WTC11 (cell line): ENCODE measurements around the gene IFFO2.

ENCODE experiments used
- E2F4 ChIP-seq: sonication (generic); formaldehyde crosslinking; IDR thresholded peaks from 2 replicates; pipeline ENCODE4 v1.8.1; 2022; ENCODE audit warnings: low read depth, mild to moderate bottlenecking, moderate library complexity, missing genetic modification reagents, borderline replicate concordance
- ELF4 ChIP-seq: sonication (generic); formaldehyde crosslinking; IDR thresholded peaks from 2 replicates; pipeline ENCODE4 v1.8.1; 2022; ENCODE audit warnings: low read depth, mild to moderate bottlenecking, moderate library complexity, missing genetic modification reagents
- JUN ChIP-seq: sonication (generic); formaldehyde crosslinking; IDR thresholded peaks from 2 replicates; pipeline ENCODE4 v1.8.0; 2023; ENCODE audit warnings: mild to moderate bottlenecking, missing genetic modification reagents
- RORB ChIP-seq: fragments of 250-450 bp; sonication (Bioruptor Pico); IDR thresholded peaks from 2 replicates; pipeline ENCODE4 v1.9.0; 2021; ENCODE audit warnings: mild to moderate bottlenecking
- STAT6 ChIP-seq: sonication (generic); formaldehyde crosslinking; conservative IDR thresholded peaks from 2 replicates; pipeline ENCODE4 v1.8.1; 2023; ENCODE audit warnings: mild to moderate bottlenecking, low read depth, missing genetic modification reagents, moderate library complexity
- TCF7 ChIP-seq: sonication (generic); formaldehyde crosslinking; IDR thresholded peaks from 2 replicates; pipeline ENCODE4 v1.8.0; 2022; ENCODE audit warnings: mild to moderate bottlenecking, low read depth, missing genetic modification reagents, moderate library complexity
- ZNF416 ChIP-seq: fragments of 250-450 bp; sonication (Bioruptor Pico); IDR thresholded peaks from 2 replicates; pipeline ENCODE4 v1.9.0; 2021; ENCODE audit warnings: mild to moderate bottlenecking, inconsistent platforms
- TF ChIP-seq, protein P1 (sequence below): fragments of 200-600 bp; IDR thresholded peaks from 2 replicates; pipeline ENCODE4 v1.8.0; 2022; ENCODE audit warnings: antibody characterized with exemption
- TF ChIP-seq, protein P2 (sequence below): sonication (generic); formaldehyde crosslinking; conservative IDR thresholded peaks from 2 replicates; pipeline ENCODE4 v1.8.1; 2022; ENCODE audit warnings: mild to moderate bottlenecking, missing genetic modification reagents

DNA sequence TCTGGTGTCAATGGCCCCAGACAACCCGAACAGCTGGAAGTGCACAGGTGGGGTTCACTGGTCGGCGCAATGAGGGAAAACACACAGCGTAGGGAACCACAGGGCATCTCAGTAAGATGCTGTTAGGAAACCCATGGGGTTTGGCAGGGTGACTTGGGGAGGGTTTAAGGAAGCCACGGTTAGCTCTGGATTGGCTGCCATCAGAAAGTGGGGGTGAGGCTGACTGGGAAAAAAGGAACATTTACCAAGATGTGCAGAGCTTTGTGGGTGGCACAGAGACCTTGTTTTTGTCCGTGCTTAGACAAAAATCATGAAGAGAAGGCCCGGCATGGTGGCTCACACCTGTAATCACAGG is 65.1 kb downstream of the IFFO2 start:
- TF ChIP-seq RORB (CRISPR knock-in tag): no peak
- TF ChIP-seq, protein P1, sequence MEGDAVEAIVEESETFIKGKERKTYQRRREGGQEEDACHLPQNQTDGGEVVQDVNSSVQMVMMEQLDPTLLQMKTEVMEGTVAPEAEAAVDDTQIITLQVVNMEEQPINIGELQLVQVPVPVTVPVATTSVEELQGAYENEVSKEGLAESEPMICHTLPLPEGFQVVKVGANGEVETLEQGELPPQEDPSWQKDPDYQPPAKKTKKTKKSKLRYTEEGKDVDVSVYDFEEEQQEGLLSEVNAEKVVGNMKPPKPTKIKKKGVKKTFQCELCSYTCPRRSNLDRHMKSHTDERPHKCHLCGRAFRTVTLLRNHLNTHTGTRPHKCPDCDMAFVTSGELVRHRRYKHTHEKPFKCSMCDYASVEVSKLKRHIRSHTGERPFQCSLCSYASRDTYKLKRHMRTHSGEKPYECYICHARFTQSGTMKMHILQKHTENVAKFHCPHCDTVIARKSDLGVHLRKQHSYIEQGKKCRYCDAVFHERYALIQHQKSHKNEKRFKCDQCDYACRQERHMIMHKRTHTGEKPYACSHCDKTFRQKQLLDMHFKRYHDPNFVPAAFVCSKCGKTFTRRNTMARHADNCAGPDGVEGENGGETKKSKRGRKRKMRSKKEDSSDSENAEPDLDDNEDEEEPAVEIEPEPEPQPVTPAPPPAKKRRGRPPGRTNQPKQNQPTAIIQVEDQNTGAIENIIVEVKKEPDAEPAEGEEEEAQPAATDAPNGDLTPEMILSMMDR: no peak
- no peak for TF ChIP-seq E2F4 (CRISPR knock-in tag)
- TF ChIP-seq TCF7 (CRISPR knock-in tag): no peak
- no peak for TF ChIP-seq ELF4 (CRISPR knock-in tag)
- TF ChIP-seq ZNF416 (CRISPR knock-in tag): no peak
- TF ChIP-seq, protein P2, sequence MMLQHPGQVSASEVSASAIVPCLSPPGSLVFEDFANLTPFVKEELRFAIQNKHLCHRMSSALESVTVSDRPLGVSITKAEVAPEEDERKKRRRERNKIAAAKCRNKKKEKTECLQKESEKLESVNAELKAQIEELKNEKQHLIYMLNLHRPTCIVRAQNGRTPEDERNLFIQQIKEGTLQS (CRISPR knock-in tag): no peak
- TF ChIP-seq JUN (CRISPR knock-in tag): no peak
- TF ChIP-seq STAT6 (CRISPR knock-in tag): no peak
